GM23338 (cell line): ENCODE results near the gene RIOK2. TPM values are rescaled to one million over a fixed set of nuclear protein-coding genes. Genes with fewer than 3 reads are reported as not detected.

Experiments used
- ATAC-seq: fragments of 200-7000 bp; cut with Tn5 transposase; 3 replicates; pipeline ENCODE4 v1.9.1; 2020
- DNase-seq: peaks from one replicate; pipeline ENCODE4 v3.0.0-alpha.2; 2015; ENCODE audit warnings: low spot score
- H2AFZ ChIP-seq: fragments of 200-600 bp; sonication (generic); 2 replicates; pipeline ENCODE4 v1.8.0; 2016; ENCODE audit warnings: antibody characterized with exemption, mild to moderate bottlenecking, moderate library complexity
- H3F3A ChIP-seq: fragments of 200-600 bp; sonication (generic); replicated peaks from 2 replicates; pipeline ENCODE4 v1.8.0; 2017; ENCODE audit warnings: antibody characterized with exemption, mixed run types, low read depth
- H3K27ac ChIP-seq: fragments of 200-600 bp; sonication (generic); 2 replicates; pipeline ENCODE4 v1.6.1; 2016; ENCODE audit warnings: low read depth
- H3K27me3 ChIP-seq: fragments of 200-600 bp; sonication (generic); 2 replicates; pipeline ENCODE4 v1.8.0; 2016; ENCODE audit warnings: mild to moderate bottlenecking, mixed run types, moderate library complexity; ENCODE audit not compliant: insufficient read depth
- H3K36me3 ChIP-seq: fragments of 200-600 bp; sonication (generic); 2 replicates; pipeline ENCODE4 v1.8.0; 2016; ENCODE audit warnings: mild to moderate bottlenecking; ENCODE audit not compliant: insufficient read depth
- H3K4me1 ChIP-seq: fragments of 200-600 bp; sonication (generic); 2 replicates; pipeline ENCODE4 v1.8.0; 2016; ENCODE audit warnings: mild to moderate bottlenecking, moderate library complexity; ENCODE audit not compliant: insufficient read depth
- H3K4me2 ChIP-seq: fragments of 200-600 bp; sonication (generic); 2 replicates; pipeline ENCODE4 v1.7.1; 2017; ENCODE audit warnings: mixed run types
- H3K4me3 ChIP-seq: fragments of 200-600 bp; sonication (generic); 2 replicates; pipeline ENCODE4 v1.6.1; 2016; ENCODE audit warnings: mixed run types
- H3K79me2 ChIP-seq: fragments of 200-600 bp; sonication (generic); replicated peaks from 2 replicates; pipeline ENCODE4 v1.8.0; 2017; ENCODE audit warnings: mild to moderate bottlenecking; ENCODE audit not compliant: insufficient read depth
- H3K9me2 ChIP-seq: fragments of 200-600 bp; sonication (generic); 2 replicates; pipeline ENCODE4 v1.8.0; 2017; ENCODE audit not compliant: insufficient read depth
- H4K20me1 ChIP-seq: fragments of 200-600 bp; sonication (generic); replicated peaks from 2 replicates; pipeline ENCODE4 v1.8.0; 2017; ENCODE audit warnings: mild to moderate bottlenecking; ENCODE audit not compliant: insufficient read depth
- H3K27ac Mint-ChIP-seq: 2 replicates; pipeline ENCODE4 v1.8.0; 2020; ENCODE audit warnings: inconsistent platforms, mild to moderate bottlenecking, moderate library complexity, mixed read lengths
- H3K27me3 Mint-ChIP-seq: 3 replicates; pipeline ENCODE4 v1.8.0; 2022; ENCODE audit warnings: low read depth, mild to moderate bottlenecking, moderate library complexity, mixed read lengths, inconsistent platforms; ENCODE audit not compliant: insufficient read depth, poor library complexity
- H3K36me3 Mint-ChIP-seq: 3 replicates; pipeline ENCODE4 v1.8.0; 2021; ENCODE audit warnings: low read depth, mild to moderate bottlenecking, inconsistent platforms, moderate library complexity, mixed read lengths
- H3K4me1 Mint-ChIP-seq: 3 replicates; pipeline ENCODE4 v1.8.0; 2020; ENCODE audit warnings: mild to moderate bottlenecking, inconsistent platforms, mixed read lengths
- H3K4me3 Mint-ChIP-seq: 3 replicates; pipeline ENCODE4 v1.8.0; 2021; ENCODE audit warnings: moderate library complexity, mild to moderate bottlenecking, inconsistent platforms, mixed read lengths
- H3K9me3 Mint-ChIP-seq: 3 replicates; pipeline ENCODE4 v1.8.0; 2020; ENCODE audit warnings: moderate library complexity, mild to moderate bottlenecking, inconsistent platforms, mixed read lengths
- CREB1 ChIP-seq: fragments of 250-450 bp; sonication (Bioruptor Pico); IDR thresholded peaks from 2 replicates; pipeline ENCODE4 v1.5.0; 2020; ENCODE audit warnings: low read depth, mild to moderate bottlenecking, moderate library complexity
- ETS1 ChIP-seq: IDR thresholded peaks from 2 replicates; pipeline ENCODE4 v1.6.1; 2016; ENCODE audit warnings: antibody characterized with exemption
- EZH2 ChIP-seq: fragments of 200-600 bp; sonication (generic); IDR thresholded peaks from one replicate; pipeline ENCODE4 v1.8.0; 2017; ENCODE audit warnings: antibody characterized with exemption, mild to moderate bottlenecking, low read depth; ENCODE audit not compliant: unreplicated experiment
- JUNB ChIP-seq: IDR thresholded peaks from one replicate; pipeline ENCODE4 v1.6.1; 2016; ENCODE audit warnings: antibody characterized with exemption; ENCODE audit not compliant: unreplicated experiment
- NANOG ChIP-seq: IDR thresholded peaks from 2 replicates; pipeline ENCODE4 v1.6.1; 2016; ENCODE audit warnings: antibody characterized with exemption, borderline replicate concordance
- POLR2AphosphoS5 ChIP-seq: IDR thresholded peaks from 2 replicates; pipeline ENCODE4 v1.6.1; 2016; ENCODE audit warnings: antibody characterized with exemption, low read depth
- STAT1 ChIP-seq: IDR thresholded peaks from one replicate; pipeline ENCODE4 v1.6.1; 2016; ENCODE audit warnings: antibody characterized with exemption; ENCODE audit not compliant: unreplicated experiment
- ZNF114 ChIP-seq: fragments of 250-450 bp; sonication (Bioruptor Pico); IDR thresholded peaks from 2 replicates; pipeline ENCODE4 v1.5.0; 2020; ENCODE audit warnings: mild to moderate bottlenecking, moderate library complexity
- ZNF331 ChIP-seq: fragments of 250-450 bp; sonication (Bioruptor Pico); IDR thresholded peaks from 2 replicates; pipeline ENCODE4 v1.5.0; 2020; ENCODE audit warnings: low read depth, mild to moderate bottlenecking, moderate library complexity
- ZNF462 ChIP-seq: fragments of 250-450 bp; sonication (Bioruptor Pico); IDR thresholded peaks from 2 replicates; pipeline ENCODE4 v1.5.0; 2020; ENCODE audit warnings: mild to moderate bottlenecking, moderate library complexity
- long read RNA-seq: library from polyadenylated mRNA; unstranded; transcript quantifications from one replicate; pipeline ENCODE4 v2.0.0, GENCODE V29; 2020; ENCODE audit not compliant: unreplicated experiment
- polyA plus RNA-seq: library from polyadenylated mRNA; unstranded; fragments of >200 nt; fragmentation: Nextera tagmentation; extraction: Ambion mirVana; gene quantifications from 2 replicates; pipeline ENCODE4 v1.2.1, GENCODE V29; 2016
- total RNA-seq: library from RNA; depleted of rRNA; stranded (reverse); fragments of >200 nt; shearing (Covaris generic); gene quantifications from 2 replicates; pipeline ENCODE4 v1.2.3, GENCODE V29; 2014; rRNA removed
- TF ChIP-seq, protein P1 (sequence below), 2 experiments: fragments of 200-600 bp in 1 of 2; sonication (generic) in 1 of 2; conservative IDR thresholded peaks; 2 replicates each; pipeline versions ENCODE4 v1.5.1 to v1.6.1; 2016 to 2017; ENCODE audit warnings: antibody characterized with exemption in 2 of 2, low read depth in 2 of 2, mild to moderate bottlenecking in 2 of 2, moderate library complexity in 1 of 2
- TF ChIP-seq, protein P2 (sequence below): IDR thresholded peaks from one replicate; pipeline ENCODE4 v1.6.1; 2018; ENCODE audit warnings: antibody characterized with exemption; ENCODE audit not compliant: unreplicated experiment

RIOK2 gene
- 22.9 and 24.0 TPM in 2 replicates for total RNA-seq
- polyA plus RNA-seq, result 44.9 and 47.6 TPM in 2 replicates
- long read RNA-seq, transcript RIOK2-202 (8 exons, 2,149 nt), result minor isoform, 7 of 56 reads
- long read RNA-seq, transcript RIOK2-201 (10 exons, 3,922 nt), result major isoform, 45 of 56 reads
- long read RNA-seq, partial matches to known transcripts, result 2 of 56 reads
- long read RNA-seq, other reads (novel, unspliced or antisense), result 2 of 56 reads

DNA sequence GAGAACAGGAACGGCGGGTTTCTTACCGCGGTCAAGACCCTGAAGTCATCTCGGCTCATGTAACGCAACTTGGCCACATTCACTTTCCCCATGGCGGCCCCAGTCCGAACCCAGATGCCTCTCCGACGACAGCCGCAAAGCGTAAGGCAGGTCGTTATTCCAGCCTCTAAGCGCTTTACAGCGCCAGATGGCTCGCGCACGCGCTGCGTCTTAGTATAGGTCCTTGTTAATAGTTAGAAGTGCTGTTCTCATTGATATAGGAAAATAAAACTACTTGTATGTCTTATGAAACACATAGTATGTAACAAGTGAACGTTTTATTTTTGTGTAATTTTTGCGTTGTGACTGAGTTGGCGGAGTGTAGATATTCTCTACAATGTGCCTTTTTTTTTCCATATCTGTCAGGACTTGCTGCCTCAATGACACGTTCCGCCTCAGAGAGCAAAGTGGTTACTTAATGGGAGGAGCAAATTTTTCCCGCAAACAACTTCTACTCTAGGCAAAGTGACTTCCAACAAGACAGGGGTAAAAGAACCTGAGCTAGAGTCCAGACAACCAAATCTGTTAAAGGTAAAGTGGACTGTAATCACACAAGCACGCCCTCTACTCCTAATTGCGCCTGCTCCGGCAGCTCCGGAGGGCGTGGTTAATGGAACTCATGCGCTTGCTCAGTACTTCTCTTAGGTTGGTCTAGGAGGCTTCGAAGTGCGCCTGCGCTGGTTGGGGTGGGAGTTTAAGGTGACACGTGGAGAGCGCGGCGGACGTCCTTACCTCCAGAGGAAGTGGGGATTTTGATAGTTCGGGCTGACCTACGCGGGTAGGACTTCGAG lies at the start of gene RIOK2:
Gene RIOK2, minus strand, starts transcription at position 148 of the 830 bp plus-strand sequence. Its CDS starts 56 bp downstream, at position 92.
- H3K36me3 Mint-ChIP-seq, result peaks cover 32% of the 10 kb centered on the region
- no peaks in the 10 kb centered on the region for H3F3A ChIP-seq
- peaks cover 5% of the 10 kb centered on the region; the same call in 1 of the 2 replicates for H3K9me2 ChIP-seq
- peak within 1 kb of the TSS; percentile 57 for H3K27ac ChIP-seq
- peak within 1 kb of the TSS; percentile 89 for H3K4me2 ChIP-seq
- ATAC-seq (peak; percentile 96), DNase-seq (peak; percentile 98)
- peaks cover 11% of the 10 kb centered on the region for H3K4me1 Mint-ChIP-seq
- peaks cover 9% of the 10 kb centered on the region for H3K27me3 ChIP-seq
- peaks cover 37% of the 10 kb centered on the region for H3K79me2 ChIP-seq
- H2AFZ ChIP-seq, result peak within 1 kb of the TSS; percentile 2; the same call in 1 of the 2 replicates
- peaks cover 8% of the 10 kb centered on the region for H3K36me3 ChIP-seq
- H3K4me3 Mint-ChIP-seq, result peak within 1 kb of the TSS; percentile 97
- peak within 1 kb of the TSS; percentile 100 for H3K27ac Mint-ChIP-seq
- peaks cover 13% of the 10 kb centered on the region for H3K27me3 Mint-ChIP-seq
- peaks cover 9% of the 10 kb centered on the region; the same call in 2 of the 3 replicates for H3K9me3 Mint-ChIP-seq
- peak within 1 kb of the TSS; percentile 68 for H3K4me3 ChIP-seq
- H3K4me1 ChIP-seq, result peaks cover 4% of the 10 kb centered on the region; the same call in 1 of the 2 replicates
- no peaks in the 10 kb centered on the region for H4K20me1 ChIP-seq
- TF ChIP-seq NANOG, result no peak
- TF ChIP-seq, protein P1, sequence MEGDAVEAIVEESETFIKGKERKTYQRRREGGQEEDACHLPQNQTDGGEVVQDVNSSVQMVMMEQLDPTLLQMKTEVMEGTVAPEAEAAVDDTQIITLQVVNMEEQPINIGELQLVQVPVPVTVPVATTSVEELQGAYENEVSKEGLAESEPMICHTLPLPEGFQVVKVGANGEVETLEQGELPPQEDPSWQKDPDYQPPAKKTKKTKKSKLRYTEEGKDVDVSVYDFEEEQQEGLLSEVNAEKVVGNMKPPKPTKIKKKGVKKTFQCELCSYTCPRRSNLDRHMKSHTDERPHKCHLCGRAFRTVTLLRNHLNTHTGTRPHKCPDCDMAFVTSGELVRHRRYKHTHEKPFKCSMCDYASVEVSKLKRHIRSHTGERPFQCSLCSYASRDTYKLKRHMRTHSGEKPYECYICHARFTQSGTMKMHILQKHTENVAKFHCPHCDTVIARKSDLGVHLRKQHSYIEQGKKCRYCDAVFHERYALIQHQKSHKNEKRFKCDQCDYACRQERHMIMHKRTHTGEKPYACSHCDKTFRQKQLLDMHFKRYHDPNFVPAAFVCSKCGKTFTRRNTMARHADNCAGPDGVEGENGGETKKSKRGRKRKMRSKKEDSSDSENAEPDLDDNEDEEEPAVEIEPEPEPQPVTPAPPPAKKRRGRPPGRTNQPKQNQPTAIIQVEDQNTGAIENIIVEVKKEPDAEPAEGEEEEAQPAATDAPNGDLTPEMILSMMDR (conservative IDR thresholded peaks at IDR 0.05; ENCODE audit: low read depth in 2 of 2), result no peak
- no peak for TF ChIP-seq ZNF114 (CRISPR knock-in tag)
- TF ChIP-seq, protein P2, sequence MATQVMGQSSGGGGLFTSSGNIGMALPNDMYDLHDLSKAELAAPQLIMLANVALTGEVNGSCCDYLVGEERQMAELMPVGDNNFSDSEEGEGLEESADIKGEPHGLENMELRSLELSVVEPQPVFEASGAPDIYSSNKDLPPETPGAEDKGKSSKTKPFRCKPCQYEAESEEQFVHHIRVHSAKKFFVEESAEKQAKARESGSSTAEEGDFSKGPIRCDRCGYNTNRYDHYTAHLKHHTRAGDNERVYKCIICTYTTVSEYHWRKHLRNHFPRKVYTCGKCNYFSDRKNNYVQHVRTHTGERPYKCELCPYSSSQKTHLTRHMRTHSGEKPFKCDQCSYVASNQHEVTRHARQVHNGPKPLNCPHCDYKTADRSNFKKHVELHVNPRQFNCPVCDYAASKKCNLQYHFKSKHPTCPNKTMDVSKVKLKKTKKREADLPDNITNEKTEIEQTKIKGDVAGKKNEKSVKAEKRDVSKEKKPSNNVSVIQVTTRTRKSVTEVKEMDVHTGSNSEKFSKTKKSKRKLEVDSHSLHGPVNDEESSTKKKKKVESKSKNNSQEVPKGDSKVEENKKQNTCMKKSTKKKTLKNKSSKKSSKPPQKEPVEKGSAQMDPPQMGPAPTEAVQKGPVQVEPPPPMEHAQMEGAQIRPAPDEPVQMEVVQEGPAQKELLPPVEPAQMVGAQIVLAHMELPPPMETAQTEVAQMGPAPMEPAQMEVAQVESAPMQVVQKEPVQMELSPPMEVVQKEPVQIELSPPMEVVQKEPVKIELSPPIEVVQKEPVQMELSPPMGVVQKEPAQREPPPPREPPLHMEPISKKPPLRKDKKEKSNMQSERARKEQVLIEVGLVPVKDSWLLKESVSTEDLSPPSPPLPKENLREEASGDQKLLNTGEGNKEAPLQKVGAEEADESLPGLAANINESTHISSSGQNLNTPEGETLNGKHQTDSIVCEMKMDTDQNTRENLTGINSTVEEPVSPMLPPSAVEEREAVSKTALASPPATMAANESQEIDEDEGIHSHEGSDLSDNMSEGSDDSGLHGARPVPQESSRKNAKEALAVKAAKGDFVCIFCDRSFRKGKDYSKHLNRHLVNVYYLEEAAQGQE, result no peak
- peak; percentile 76 for TF ChIP-seq POLR2AphosphoS5
- TF ChIP-seq ETS1, result peak; percentile 38; the same call in 1 of the 2 replicates
- TF ChIP-seq EZH2, result no peak
- peak; percentile 72 for TF ChIP-seq CREB1
- TF ChIP-seq ZNF462, result no peak
- TF ChIP-seq STAT1, result no peak
- no peak for TF ChIP-seq ZNF331
- TF ChIP-seq JUNB, result no peak
